Body of pancreas (tissue), 4 donors: ENCODE results near the gene YBX1. TPM values are rescaled to one million over a fixed set of nuclear protein-coding genes. Genes with fewer than 3 reads are reported as not detected.
"Not testable (repeated sequence)": the region's sequence is repeated elsewhere in the genome, so short reads cannot be mapped to it uniquely, and the experiment has no call there.

Experiments used
- ATAC-seq: fragments of 150-250 bp; one replicate; pipeline ENCODE4 v1.9.1; 2016
- DNase-seq, 4 donors: peaks; one replicate each; pipeline ENCODE4 v3.0.0-alpha.2; 2019
- H3K27ac ChIP-seq, 4 donors: fragments of 200-600 bp; sonication (generic); 1 replicate in 3 of 4; 2 replicates in 1 of 4; pipeline versions ENCODE4 v1.5.1 to v1.6.1; 2016 to 2019; ENCODE audit warnings: mild to moderate bottlenecking in 1 of 4, mixed read lengths in 1 of 4, moderate library complexity in 1 of 4
- H3K27me3 ChIP-seq, 2 donors: fragments of 200-600 bp; sonication (generic); one replicate each; pipeline ENCODE4 v1.6.0; 2016; ENCODE audit warnings: mild to moderate bottlenecking in 1 of 2
- H3K36me3 ChIP-seq, 2 donors: fragments of 200-600 bp; sonication (generic); replicated peaks in 1 of 2; 2 replicates each; pipeline ENCODE4 v1.5.1; 2016; ENCODE audit warnings: low read depth in 2 of 2; ENCODE audit not compliant: insufficient read depth in 1 of 2
- H3K4me1 ChIP-seq: fragments of 200-600 bp; sonication (generic); one replicate; pipeline ENCODE4 v1.6.0; 2016
- H3K4me3 ChIP-seq, 2 donors: fragments of 200-600 bp; sonication (generic); 1 replicate in 1 of 2; 2 replicates in 1 of 2; pipeline ENCODE4 v1.5.1; 2016 to 2019
- H3K9me3 ChIP-seq, 3 donors: fragments of 200-600 bp; sonication (generic); 1 replicate in 2 of 3; 2 replicates in 1 of 3; pipeline ENCODE4 v1.5.1; 2016
- CTCF ChIP-seq, 7 experiments: fragments of 450-650 bp in 4 of 7; fragments of 200-600 bp in 3 of 7; sonication (generic) in 3 of 7; IDR thresholded peaks; one replicate each; pipeline ENCODE4 v1.5.1; 2016 to 2019; ENCODE audit warnings: antibody characterized with exemption in 7 of 7
- POLR2A ChIP-seq, 3 donors: fragments of 450-650 bp; IDR thresholded peaks; one replicate each; pipeline ENCODE4 v1.6.1; 2016; ENCODE audit warnings: antibody characterized with exemption in 3 of 3, mild to moderate bottlenecking in 2 of 3
- WGBS, 2 donors: methylation state at CpG; one replicate each; pipeline ENCODE4 v1.1.5; 2017; 5-methylcytosine and 5-hydroxymethylcytosine counted together
- intact Hi-C: fragments of 100-400 bp; cut with DNase I; formaldehyde crosslinking; loops from one replicate; pipeline ENCODE4 v1.15.1; 2023
- total RNA-seq, 2 donors: library from RNA; depleted of rRNA; stranded (reverse); fragments of >200 nt; gene quantifications; one replicate each; pipeline ENCODE4 v1.1.0, GENCODE V29; 2016

YBX1 gene
- total RNA-seq, 2 donors from 2014 or later = 131 to 170 TPM

GRCh38 chr1:42748461-42749410, 66.5 kb downstream of the YBX1 start:
- TF ChIP-seq CTCF (IDR thresholded peaks at IDR 0.05) (no peak), POLR2A (IDR thresholded peaks at IDR 0.05) (no peak)
- H3K4me3 ChIP-seq = no peak overlapping the region
- H3K27me3 ChIP-seq = no peaks in the 10 kb centered on the region
- H3K27ac ChIP-seq = no peak overlapping the region
- peaks cover 0 to 7% of the 10 kb centered on the region in 2 donors for H3K36me3 ChIP-seq
- H3K9me3 ChIP-seq = no peaks in the 10 kb centered on the region
- ATAC-seq = no peak
- H3K4me1 ChIP-seq = no peaks in the 10 kb centered on the region
- 79 to 88% methylated on average over 14 of the region's 14 CpGs for WGBS, 2 donors
- intact Hi-C loops = loop anchor here (10.0 kb wide), 2 partner anchors 174 to 604 kb away; no protein-coding TSS in a partner anchor
- DNase-seq = no peak

GRCh38 chr1:42750041-42750440, 67.8 kb downstream of the YBX1 start:
- Histone ChIP-seq H3K27me3 (no peaks in the 10 kb centered on the region), H3K4me3 (no peak overlapping the region), H3K9me3 (no peaks in the 10 kb centered on the region), H3K36me3 (peaks cover 4 to 13% of the 10 kb centered on the region in 2 donors), H3K4me1 (no peaks in the 10 kb centered on the region), H3K27ac (no peak overlapping the region)
- ATAC-seq (no peak), DNase-seq (no peak)
- TF ChIP-seq POLR2A (IDR thresholded peaks at IDR 0.05) (no peak), CTCF (IDR thresholded peaks at IDR 0.05) (no peak)
- 86 to 89% methylated on average over 12 of the region's 12 CpGs for WGBS, 2 donors
- intact Hi-C loops = no loop called here

GRCh38 chr1:42751511-42752070, 69.4 kb downstream of the YBX1 start:
- DNase-seq, H3K27me3 ChIP-seq, intact Hi-C loops, H3K27ac ChIP-seq, H3K4me3 ChIP-seq, H3K9me3 ChIP-seq, H3K4me1 ChIP-seq, ATAC-seq: not testable (repeated sequence)
- peaks cover 4 to 15% of the 10 kb centered on the region in 2 donors for H3K36me3 ChIP-seq
- 93 to 99% methylated on average over 8 of the region's 8 CpGs for whole genome bisulfite sequencing, 2 donors

GRCh38 chr1:42752284-42752683, 70.1 kb downstream of the YBX1 start:
- H3K9me3 ChIP-seq = no peaks in the 10 kb centered on the region
- no peak for DNase-seq
- ATAC-seq = no peak
- no peak overlapping the region for H3K27ac ChIP-seq
- H3K27me3 ChIP-seq = no peaks in the 10 kb centered on the region
- intact Hi-C loops = no loop called here
- no peak overlapping the region for H3K4me3 ChIP-seq
- peaks cover 4 to 13% of the 10 kb centered on the region in 2 donors for H3K36me3 ChIP-seq
- no peak for TF ChIP-seq POLR2A (IDR thresholded peaks at IDR 0.05)
- no peak for TF ChIP-seq CTCF (IDR thresholded peaks at IDR 0.05)
- WGBS, 2 donors = 95 to 96% methylated on average over 5 to 6 of the region's 6 CpGs
- no peaks in the 10 kb centered on the region for H3K4me1 ChIP-seq

GRCh38 chr1:42753070-42753469, 70.9 kb downstream of the YBX1 start:
- WGBS, 2 donors = 73 to 78% methylated on average over 1 of the region's 1 CpG
- intact Hi-C loops = no loop called here
- no peak overlapping the region for H3K27ac ChIP-seq
- no peak overlapping the region for H3K4me3 ChIP-seq
- no peak for TF ChIP-seq POLR2A (IDR thresholded peaks at IDR 0.05)
- no peak for TF ChIP-seq CTCF (IDR thresholded peaks at IDR 0.05)
- DNase-seq = no peak
- no peaks in the 10 kb centered on the region for H3K27me3 ChIP-seq
- H3K9me3 ChIP-seq = no peaks in the 10 kb centered on the region
- H3K4me1 ChIP-seq = no peaks in the 10 kb centered on the region
- ATAC-seq = no peak
- H3K36me3 ChIP-seq = peaks cover 4 to 15% of the 10 kb centered on the region in 2 donors
